Hematopoietic multipotent progenitor cell (in vitro differentiated cells): Measurements from ENCODE around the gene SLC27A5. TPM values are rescaled to one million over a fixed set of nuclear protein-coding genes. Genes with fewer than 3 reads are reported as not detected.

ENCODE experiments used
- DNase-seq, 3 donors: peaks; one replicate each; pipeline ENCODE4 v3.0.0-alpha.2; 2011 to 2015; ENCODE audit warnings: low read depth in 2 of 3, low spot score in 2 of 3
- total RNA-seq: library from RNA; depleted of rRNA; stranded (reverse); fragments of >200 nt; gene quantifications from one replicate; pipeline ENCODE4 v1.2.3, GENCODE V29; 2012

Gene SLC27A5, protein sequence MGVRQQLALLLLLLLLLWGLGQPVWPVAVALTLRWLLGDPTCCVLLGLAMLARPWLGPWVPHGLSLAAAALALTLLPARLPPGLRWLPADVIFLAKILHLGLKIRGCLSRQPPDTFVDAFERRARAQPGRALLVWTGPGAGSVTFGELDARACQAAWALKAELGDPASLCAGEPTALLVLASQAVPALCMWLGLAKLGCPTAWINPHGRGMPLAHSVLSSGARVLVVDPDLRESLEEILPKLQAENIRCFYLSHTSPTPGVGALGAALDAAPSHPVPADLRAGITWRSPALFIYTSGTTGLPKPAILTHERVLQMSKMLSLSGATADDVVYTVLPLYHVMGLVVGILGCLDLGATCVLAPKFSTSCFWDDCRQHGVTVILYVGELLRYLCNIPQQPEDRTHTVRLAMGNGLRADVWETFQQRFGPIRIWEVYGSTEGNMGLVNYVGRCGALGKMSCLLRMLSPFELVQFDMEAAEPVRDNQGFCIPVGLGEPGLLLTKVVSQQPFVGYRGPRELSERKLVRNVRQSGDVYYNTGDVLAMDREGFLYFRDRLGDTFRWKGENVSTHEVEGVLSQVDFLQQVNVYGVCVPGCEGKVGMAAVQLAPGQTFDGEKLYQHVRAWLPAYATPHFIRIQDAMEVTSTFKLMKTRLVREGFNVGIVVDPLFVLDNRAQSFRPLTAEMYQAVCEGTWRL
- 24.2 TPM for total RNA-seq

DNA sequence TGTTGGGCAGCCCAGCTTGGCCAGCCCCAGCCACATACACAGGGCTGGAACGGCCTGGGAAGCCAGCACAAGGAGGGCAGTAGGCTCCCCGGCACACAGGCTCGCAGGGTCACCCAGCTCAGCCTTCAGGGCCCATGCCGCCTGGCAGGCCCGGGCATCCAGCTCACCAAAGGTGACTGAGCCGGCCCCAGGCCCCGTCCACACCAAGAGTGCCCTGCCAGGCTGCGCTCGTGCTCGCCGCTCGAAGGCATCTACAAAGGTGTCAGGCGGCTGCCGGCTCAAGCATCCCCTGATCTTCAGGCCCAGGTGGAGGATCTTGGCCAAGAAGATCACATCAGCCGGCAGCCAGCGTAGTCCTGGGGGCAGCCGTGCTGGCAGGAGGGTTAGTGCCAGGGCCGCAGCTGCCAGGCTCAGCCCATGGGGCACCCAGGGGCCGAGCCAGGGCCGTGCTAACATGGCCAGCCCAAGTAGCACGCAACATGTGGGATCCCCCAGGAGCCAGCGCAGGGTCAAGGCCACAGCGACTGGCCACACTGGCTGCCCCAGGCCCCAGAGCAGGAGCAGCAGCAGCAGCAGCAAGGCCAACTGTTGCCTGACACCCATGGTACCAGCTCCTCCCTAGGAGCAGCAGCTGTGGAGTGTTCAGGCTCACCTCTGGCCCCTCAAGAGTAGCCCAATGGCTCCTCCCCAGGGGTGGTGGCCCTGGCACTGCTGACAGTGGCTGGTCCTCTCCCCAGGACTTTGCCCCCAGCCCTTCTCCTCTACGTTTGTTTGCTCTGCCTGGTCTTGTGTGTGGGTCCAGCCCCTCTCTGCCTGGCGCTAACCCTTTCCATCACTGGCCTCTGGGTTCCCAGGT, at the start of gene SLC27A5:
Gene SLC27A5, minus strand, starts transcription at position 640 of the 856 bp plus-strand sequence. Its CDS starts 37 bp downstream, at position 603.
- no peak for DNase-seq

DNA sequence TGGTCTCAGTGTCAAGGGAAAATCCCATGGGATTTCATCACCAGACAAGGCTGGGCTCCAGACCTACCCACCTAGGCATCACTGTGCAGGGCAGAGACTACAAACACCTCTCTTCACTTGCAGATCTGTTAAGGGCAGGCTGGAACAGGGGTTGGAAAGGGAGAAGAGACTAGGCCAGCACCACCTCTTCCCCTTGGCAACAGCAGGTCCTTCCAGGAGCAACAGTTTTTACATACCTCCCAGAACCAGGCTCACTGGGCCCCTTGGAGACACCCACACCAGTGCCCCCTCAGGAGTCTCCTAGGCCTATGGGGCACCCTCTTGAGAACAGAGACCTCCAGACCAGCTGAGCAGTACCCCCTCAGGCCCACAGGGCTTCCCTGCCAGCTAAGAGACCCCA, 49.1 kb upstream of the SLC27A5 start:
- no peak for DNase-seq

DNA sequence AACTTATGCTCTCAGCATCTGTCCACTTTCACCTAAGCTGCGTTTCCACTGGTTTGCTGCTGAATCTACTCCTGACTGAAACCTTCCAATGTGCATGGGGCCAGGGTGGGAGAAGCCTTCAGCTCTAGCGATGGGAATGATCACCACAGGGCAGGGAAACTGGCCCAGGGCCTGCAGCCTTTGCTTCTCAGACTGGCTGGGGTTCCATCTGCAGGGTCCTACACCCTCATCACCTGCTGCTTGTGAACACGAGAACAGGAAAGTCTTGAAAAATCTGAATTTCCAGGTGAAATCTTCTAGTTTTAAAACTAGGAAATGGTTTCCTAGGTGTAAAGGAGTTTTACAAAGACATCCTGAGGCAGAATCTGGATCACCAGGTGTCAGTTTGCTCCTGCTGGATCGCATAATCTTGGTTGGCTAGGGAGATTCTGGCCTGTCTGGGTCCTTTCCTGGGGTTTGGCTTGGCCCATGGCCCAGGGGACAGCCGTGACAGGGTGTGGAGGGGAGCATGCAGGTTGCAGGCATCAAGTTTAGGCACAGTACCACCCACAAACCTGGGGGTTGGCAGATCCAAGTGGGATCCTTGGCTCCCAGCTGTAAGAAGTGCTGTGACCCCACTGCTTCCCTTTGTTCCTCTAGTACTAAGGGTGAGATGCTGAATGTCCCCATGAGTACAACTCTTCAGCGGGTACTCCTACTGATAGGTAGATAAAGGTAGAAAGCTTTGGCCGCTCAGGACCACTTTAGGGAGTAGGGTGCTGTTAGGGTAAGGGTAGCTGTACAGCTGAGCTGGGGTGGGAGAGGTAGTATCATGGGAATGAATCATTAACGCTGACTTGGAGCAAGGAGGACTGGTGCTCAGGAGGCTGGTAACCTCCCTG, 48.5 kb upstream of the SLC27A5 start:
- no peak for DNase-seq

DNA sequence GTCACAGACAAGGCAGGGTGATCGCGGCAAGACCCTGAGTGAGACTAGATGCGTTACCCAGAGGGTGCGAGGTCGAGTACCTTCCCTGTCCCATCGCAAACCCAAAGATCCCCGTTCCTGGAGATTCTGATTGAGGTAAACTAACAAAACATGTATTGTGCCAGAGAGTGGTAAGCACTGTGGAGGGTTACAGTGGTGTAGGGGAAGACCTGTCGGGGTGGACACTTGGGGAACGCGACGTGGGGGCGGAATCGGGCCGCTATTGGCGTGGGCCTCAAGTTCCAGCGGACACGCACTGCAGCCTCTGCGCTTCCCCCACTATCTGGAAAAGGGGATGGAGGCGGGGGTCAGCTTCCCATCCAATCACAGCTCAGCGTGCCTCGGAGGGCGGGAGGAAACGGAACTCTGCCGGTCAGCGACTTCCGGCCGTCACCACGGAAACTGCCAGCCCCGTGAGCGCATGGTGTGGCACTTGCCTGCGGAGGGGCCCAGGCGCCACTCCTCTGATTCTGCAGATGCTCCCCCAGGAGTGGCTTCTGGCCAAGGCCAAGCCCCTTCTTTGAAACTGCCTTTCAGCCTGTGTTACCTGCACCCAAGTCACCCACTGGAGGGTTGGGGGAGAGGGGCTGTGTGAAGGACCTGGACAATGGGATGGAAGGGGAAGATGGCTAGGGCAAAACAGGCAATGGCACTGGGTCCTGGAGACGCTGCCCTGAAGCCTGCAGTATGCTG, 47.6 kb upstream of the SLC27A5 start:
- peak in 2 of 3 donors; percentile 63 to 80 for DNase-seq

DNA sequence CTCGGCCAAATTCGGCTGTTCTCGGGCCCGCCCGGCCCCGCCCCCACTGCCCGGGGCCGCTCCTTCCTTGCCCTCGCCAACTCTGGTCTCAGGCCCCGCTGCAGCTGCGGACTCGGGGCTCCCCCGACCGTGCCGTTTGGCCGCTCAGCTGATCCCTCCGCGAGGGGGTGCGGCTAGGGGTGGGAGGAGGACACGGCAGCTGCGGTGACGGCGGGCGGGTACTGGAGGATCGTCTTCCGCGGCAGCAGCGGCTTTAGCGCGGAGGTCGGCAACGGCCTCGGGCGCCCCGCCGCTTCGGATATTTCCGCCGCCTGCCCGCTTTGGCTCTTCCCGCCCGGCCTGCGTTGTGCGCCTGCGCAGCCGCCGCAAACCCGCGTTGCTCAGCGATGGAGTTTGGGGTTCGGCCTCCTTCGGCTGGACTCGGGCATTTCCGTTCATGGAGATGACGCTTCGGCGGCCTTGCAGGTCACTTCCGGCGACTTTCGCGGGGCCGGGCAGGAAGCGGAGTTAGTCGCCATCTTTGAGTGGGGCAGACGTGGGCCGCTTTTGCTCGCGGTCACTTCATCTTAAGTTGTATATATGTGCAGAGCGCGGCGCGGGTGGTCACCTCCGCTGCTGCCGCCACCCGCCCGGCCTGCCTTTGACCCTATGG, 47.0 kb upstream of the SLC27A5 start:
- DNase-seq, result peak; percentile 97 to 99 (median 98)

DNA sequence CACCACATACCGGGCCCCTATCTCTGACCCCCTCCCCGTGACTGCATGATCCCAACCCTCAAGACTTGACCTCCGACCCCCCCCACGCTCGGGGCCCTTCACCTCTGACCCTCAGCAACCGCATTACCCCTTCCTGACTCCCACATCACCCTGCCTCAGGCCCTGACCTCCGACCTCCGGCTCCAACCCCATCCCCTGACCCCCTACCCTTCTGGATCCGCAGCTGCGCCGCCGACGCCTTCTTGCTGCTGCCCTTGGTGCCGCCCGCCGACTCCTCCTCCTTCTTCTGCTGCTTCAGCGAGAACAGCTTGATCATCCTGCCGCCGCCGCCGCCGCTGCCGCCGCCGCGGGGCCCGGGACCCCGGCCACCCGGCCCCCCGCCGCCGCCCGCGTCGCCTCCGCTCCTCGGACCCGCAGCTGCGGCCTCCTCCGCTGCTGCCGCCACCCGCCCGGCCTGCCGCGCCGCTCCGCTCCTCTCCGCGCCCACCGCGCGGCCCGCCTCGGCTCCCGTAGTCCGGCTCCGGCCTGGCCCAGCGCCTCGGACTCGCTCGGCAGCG, 46.4 kb upstream of the SLC27A5 start, which contains the start of gene UBE2M:
Gene UBE2M, minus strand, starts transcription at position 546 of the 557 bp plus-strand sequence. Its CDS starts 230 bp downstream, at position 316.
- peak; percentile 29 to 61 (median 46) for DNase-seq

DNA sequence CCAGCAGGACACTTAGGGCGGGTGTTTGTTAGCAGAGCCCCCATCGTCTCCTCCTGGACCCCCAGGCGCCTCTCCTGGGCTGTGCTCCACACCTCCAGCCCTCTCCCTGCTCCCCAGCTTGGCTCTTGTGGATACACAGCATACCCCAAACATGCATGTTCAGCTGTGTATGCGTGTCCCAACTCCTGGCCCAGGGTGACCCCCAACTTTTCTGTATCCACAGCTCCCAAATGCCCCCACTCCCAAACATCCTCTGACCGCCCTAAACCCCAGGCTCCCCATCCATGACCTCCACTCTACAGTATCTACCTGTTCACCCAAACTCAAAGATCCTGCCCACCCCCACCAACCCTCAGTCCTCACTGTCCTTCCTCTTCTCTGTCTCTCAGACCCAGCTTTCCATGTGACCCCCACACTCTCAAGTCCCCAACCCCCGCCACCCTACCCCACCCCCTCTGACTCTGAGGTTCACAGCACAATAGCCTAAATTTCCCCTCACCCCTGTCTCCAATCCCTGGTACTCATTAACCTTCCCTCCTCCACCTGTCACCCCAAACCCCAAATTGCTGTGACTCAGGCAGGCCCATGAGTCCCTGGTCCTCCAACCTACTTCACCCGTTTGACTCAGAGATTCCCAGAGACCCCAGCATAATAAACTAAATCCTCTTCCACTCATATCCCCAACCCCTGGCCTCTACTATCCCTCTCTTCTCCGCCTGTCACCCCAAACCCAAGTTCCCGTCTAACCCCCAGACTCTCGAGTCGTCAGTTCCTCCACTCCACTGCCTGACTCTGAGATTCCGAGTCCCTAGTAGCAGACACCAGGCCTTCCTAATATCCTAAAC, 45.7 kb upstream of the SLC27A5 start:
- no peak for DNase-seq

DNA sequence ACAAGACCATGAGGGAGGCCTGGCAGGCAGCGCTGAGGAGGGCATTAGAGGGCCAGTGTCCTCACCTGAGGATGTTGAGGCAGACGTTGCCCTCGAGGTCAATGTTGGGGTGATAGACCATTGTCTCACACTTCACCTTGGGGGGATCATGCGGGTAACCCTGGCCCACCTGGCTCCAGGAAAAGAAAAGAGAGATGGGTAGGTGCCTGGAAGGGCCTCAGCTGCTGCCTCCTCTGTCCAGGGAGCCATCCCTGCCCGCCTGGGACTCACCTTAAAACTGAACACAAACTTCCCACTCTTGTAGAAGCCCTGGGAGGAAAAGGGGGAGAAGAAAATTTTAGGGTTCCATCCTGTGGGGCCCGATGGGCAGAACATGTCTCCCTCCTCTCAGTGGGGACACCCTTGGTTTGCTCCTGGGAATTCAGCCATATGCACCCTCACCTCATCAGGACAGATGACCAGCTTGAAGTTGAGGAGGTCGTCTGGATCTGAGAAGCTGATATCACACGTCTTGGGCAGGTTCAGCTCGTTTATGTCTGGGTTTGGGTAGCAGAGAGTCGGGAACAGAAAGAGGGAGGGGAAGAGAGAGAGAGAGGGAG, 44.9 kb upstream of the SLC27A5 start:
- DNase-seq, result no peak

DNA sequence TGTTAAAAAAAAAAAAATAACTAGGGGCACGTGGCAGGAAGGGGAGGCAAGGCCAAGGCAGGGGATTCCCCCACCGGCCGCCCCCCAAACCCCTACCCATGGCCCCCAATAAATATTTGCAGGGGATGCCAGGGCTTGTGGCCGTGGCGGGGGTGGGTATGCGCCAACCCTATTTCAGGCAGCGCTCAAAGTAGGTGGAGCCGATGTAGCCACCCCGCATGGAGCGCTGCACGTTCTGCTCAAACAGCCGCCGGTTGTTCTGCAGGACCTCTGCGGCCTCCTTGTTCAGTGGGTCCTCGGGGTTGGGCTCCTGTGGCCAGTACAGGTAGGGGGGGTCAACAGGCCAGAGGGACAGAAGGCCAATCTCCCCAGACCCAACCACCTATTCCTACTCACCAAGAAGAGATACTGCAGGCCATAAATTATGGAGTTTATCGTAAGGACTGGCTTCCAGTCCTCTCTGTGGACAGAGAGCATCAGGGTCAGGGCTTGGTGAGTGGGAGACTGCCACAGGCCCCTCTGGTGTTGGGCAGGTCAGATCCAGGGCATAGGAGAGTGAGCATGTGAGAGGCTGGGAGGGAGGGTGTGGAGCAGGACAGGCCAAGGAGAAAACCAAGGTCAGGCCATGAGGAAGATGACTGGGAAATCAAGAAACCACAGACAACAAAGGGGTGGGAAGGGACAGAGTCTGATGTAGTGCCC, 44.3 kb upstream of the SLC27A5 start:
- DNase-seq, result no peak

DNA sequence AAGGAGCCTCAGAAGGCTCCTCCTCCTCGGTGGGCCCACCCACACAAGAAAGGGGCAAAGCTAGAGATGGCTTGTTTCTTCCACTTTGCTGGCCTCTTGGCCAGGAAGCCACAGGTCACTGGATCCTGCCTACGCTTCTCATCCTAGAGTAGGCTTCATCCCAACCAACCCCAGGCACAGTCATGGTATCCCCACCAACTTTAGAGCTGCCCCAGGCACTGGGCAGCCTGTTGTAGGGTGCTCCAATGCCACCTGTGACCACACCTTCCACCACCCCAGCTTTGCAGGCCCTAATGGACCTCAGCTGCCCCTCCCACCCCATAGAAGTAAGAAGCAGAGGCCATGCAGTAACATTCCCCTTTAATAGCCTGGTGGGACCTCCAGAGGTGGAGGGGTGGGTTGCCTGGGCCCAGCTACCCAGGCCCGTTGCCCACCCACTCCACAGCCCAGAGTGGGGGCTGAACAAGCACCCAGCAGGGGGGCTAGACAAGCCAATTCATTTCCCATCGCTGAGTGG, 43.6 kb upstream of the SLC27A5 start:
- no peak for DNase-seq

DNA sequence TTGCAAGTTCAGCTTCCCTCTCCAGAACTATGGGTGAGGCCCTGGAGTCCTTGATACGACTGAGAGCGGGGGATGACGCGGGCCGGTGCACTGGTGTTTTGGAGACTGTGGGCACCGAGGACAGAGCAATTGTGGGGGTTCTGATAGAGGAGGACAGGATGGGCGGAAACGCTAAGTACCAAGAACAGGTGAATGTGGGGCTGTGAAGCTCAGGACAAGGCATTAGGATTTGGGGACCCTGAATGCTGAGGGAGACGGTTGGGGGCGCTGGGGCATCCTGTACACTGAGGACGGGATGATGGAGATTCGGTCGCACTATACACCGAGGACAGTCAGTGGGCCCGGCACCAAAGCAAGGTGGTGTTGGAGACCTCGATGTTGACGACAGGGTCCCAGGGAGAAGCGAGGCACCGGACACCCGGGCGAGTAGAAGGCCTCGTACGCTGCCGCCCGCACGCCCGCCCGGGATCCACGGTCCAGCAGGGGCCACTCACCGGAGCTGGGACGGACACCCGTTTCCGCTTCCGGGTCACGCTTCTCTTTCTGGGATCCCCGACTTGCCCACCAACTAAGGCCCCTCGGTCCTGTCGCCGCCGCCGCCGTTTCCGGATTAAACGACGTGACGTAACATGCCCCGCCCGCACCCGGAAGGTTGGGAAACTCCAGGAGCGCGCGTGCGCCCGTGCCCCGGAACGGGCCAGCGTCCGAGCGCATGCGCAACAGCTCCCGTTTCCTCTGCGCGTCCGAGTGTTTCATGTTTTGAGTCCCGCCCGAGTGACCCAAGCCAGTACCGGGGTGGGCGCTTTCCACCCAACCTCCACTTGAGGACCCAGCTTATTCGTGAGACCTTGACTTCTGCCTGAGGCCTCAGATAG, 42.9 kb upstream of the SLC27A5 start, which contains the start of gene CHMP2A:
Gene CHMP2A, minus strand, starts transcription at position 612 of the 875 bp plus-strand sequence. CDS start 893 bp downstream, outside the sequence.
- DNase-seq, result peak; percentile 91 to 97 (median 97)

DNA sequence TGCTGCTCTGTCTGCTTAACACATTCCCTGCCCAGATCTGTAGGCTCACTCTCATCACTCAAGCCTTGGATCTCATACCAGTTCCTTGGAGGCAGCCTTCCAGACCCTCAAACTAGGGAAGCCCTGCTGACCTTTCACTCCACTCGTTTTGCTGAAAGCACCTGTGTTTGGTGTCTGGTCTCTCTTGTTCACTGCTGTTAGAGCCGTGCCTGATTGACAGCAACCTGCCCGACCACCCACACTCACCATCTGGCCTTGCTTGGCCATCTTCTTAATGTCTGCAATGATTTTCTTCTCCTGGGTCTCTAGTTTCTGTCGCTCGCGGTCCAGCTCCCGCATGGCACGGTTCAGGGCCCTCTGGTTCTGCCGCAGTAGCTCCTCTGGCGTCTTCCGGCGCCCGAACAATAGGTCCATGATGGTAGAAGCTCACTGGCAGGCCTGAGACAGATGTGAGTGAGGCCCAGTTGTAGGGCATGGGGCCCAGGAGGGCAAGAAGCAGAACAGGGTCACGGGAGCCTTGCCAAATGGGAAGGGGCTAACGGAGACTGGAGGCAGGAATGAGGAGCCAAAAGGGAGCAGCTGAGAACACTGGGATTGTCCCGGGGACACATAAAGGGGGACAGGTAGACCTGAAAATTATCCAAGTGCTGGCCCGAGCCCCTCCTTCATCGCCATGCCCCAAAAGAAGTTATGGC, 42.2 kb upstream of the SLC27A5 start:
- DNase-seq, result no peak

DNA sequence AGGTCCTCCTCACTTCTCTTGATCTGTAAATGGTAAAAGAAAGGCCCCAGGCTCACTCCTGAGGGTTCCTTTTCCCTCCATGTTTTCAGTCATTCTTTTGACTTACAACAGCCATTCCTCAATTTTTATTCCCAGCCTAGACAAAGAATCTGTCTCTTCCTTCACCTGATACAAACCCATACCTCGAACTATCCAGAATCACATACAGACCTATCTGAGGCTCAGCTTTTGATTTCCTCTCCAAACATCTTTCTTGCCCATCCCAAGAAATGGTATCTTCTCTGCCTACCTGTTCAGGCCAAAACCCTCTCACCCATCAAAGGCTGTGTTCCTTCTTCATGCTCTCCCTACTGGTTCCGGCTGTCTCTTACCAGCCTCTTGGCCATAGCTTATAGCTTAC, 40.9 kb upstream of the SLC27A5 start:
- DNase-seq, result no peak
